ENCODE results near the gene CTDSP2. TPM values are rescaled to one million over a fixed set of nuclear protein-coding genes. Genes with fewer than 3 reads are reported as not detected.

CTDSP2 gene
- total and polyA plus RNA-seq, 2 of the 8 experiments (the other 6 are each of a cell fraction or from before 2014, with no cell fraction given): 71.3 to 91.7 TPM

GRCh38 chr12:57853864-57854556 is 7.5 kb upstream of the CTDSP2 start (continued):
- TF ChIP-seq BRCA1 (IDR thresholded peaks at IDR 0.05; ENCODE audit: low read depth, low read length): no peak
- no peak for TF ChIP-seq RNF2 (IDR thresholded peaks at IDR 0.05; ENCODE audit: borderline replicate concordance, low read depth, low read length, missing control alignments, poor library complexity, severe bottlenecking)
- TF ChIP-seq ASH2L (IDR thresholded peaks at IDR 0.05; ENCODE audit: low read length): no peak
- no peak for TF ChIP-seq RBBP5 (IDR thresholded peaks at IDR 0.05; ENCODE audit: borderline replicate concordance, low read depth, low read length)
- no peak for TF ChIP-seq RFX5 (IDR thresholded peaks at IDR 0.05; ENCODE audit: borderline replicate concordance, low read depth, low read length)
- no peak for TF ChIP-seq BACH1 (IDR thresholded peaks at IDR 0.05; ENCODE audit: low read length)

Measured in H1 (cell line).